G401 (cell line): Measurements from ENCODE around the gene HOOK2. TPM values are rescaled to one million over a fixed set of nuclear protein-coding genes. Genes with fewer than 3 reads are reported as not detected.

ENCODE experiments used
- DNase-seq: peaks from one replicate; pipeline ENCODE4 v3.0.0-alpha.2; 2015; ENCODE audit warnings: low spot score
- in situ Hi-C: cut with HindIII; loops from 2 replicates; pipeline ENCODE4 v1.10.0; 2016; ENCODE audit warnings: low sequenced_read_pairs, mixed read lengths
- total RNA-seq: library from RNA; depleted of rRNA; stranded (reverse); fragments of >200 nt; shearing (Covaris generic); gene quantifications from 2 replicates; pipeline ENCODE4 v1.2.3, GENCODE V29; 2014

The HOOK2 gene
- total RNA-seq, 1 experiment from 2014 or later: 19.4 TPM

- in situ Hi-C loops: no loop called here
- no peak for DNase-seq
Observed at GRCh38 chr19:12759686-12760085, 15.7 kb downstream of the HOOK2 start.

GRCh38 chr19:12757544-12758274 is 17.6 kb downstream of the HOOK2 start:
- in situ Hi-C loops: no loop called here

GRCh38 chr19:12756150-12756883 is 19.0 kb downstream of the HOOK2 start:
- DNase-seq: no peak
- in situ Hi-C loops: no loop called here

More at GRCh38 chr19:12757544-12758274, 17.6 kb downstream of the HOOK2 start:
- peak; percentile 29 for DNase-seq

GRCh38 chr19:12754465-12755196 is 20.7 kb downstream of the HOOK2 start:
- DNase-seq: no peak
- in situ Hi-C loops: no loop called here

GRCh38 chr19:12752056-12752781 is 23.1 kb downstream of the HOOK2 start:
- in situ Hi-C loops: no loop called here
- no peak for DNase-seq

GRCh38 chr19:12751635-12752034 is 23.7 kb downstream of the HOOK2 start, which contains the start of gene BEST2:
TSS of gene BEST2 (plus strand) at chr19:12751791. CDS start at chr19:12752593, 802 bp downstream.
- no peak for DNase-seq
- in situ Hi-C loops: no loop called here

GRCh38 chr19:12750851-12751250 is 24.5 kb downstream of the HOOK2 start:
- no peak for DNase-seq
- in situ Hi-C loops: no loop called here

GRCh38 chr19:12749938-12750521 is 25.3 kb downstream of the HOOK2 start:
- no peak for DNase-seq
- in situ Hi-C loops: no loop called here

- in situ Hi-C loops: no loop called here
- DNase-seq: no peak
Observed at GRCh38 chr19:12748489-12748888, 26.9 kb downstream of the HOOK2 start.

- no peak for DNase-seq
- in situ Hi-C loops: no loop called here
Observed at GRCh38 chr19:12745166-12745897, 30.0 kb downstream of the HOOK2 start.

GRCh38 chr19:12737835-12738351 is 37.5 kb downstream of the HOOK2 start:
- in situ Hi-C loops: no loop called here
- DNase-seq: no peak

GRCh38 chr19:12736995-12737834 is 38.1 kb downstream of the HOOK2 start, which contains the start of gene GET3:
TSS of gene GET3 (plus strand) at chr19:12737497. CDS start at chr19:12737506, 9 bp downstream.
- DNase-seq: peak; percentile 100
- in situ Hi-C loops: no loop called here

- in situ Hi-C loops: no loop called here
- no peak for DNase-seq
Observed at GRCh38 chr19:12733369-12734214, 41.8 kb downstream of the HOOK2 start.

GRCh38 chr19:12731337-12731736 is 44.0 kb downstream of the HOOK2 start:
- in situ Hi-C loops: no loop called here
- DNase-seq: no peak

GRCh38 chr19:12730064-12730463 is 45.3 kb downstream of the HOOK2 start:
- in situ Hi-C loops: no loop called here

GRCh38 chr19:12727745-12728433 is 47.5 kb downstream of the HOOK2 start:
- in situ Hi-C loops: no loop called here
- DNase-seq: no peak

More at GRCh38 chr19:12730064-12730463, 45.3 kb downstream of the HOOK2 start:
- DNase-seq: no peak
